ENCODE results near the gene NDEL1.

The NDEL1 gene

GRCh38 chr17:8506145-8506544 lies 70.5 kb downstream of the NDEL1 start:
- no peak for DNase-seq

DNA sequence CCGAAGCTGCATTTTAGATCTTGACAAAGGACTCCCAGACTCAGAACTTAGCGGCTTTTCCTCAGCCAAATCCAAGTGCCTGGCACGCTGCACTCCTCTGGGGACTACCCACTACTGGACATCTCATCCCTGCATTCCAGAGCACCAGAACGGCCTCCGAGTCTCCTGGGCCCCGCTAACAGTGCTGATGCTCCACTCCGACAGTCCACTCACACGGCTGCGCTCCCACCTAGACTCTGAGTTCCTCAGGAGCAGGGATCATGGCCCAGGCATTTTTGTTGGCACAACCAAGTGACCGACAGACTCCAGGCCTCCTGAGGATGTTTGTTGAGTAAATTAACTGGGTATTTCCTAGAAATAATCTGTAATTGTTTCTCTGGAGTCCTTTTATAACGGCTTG lies 79.1 kb downstream of the NDEL1 start:
- no peak for DNase-seq

Data from CD4-positive, alpha-beta T cell treated with Interleukin-4 for 1 hour (primary cell).